ENCODE measurements around the gene RHEX.

Gene RHEX

GRCh38 chr1:206080026-206080820 lies 27.2 kb downstream of the RHEX start:
- H3K4me1 ChIP-seq (ENCODE audit: insufficient read depth, low read length): peaks cover 6% of the 10 kb centered on the region

GRCh38 chr1:206081856-206082255 lies 28.9 kb downstream of the RHEX start:
- Histone ChIP-seq H3K4me1 (ENCODE audit: insufficient read depth, low read length) (no peaks in the 10 kb centered on the region), H3K9me3 (ENCODE audit: control insufficient read depth, insufficient read depth, low read length) (no peaks in the 10 kb centered on the region), H3K36me3 (ENCODE audit: insufficient read depth, low read length) (no peaks in the 10 kb centered on the region), H3K9ac (ENCODE audit: low read depth, low read length) (no peak overlapping the region)

More at GRCh38 chr1:206080026-206080820, 27.2 kb downstream of the RHEX start:
- Histone ChIP-seq H3K9me3 (ENCODE audit: control insufficient read depth, insufficient read depth, low read length) (no peaks in the 10 kb centered on the region), H3K36me3 (ENCODE audit: insufficient read depth, low read length) (no peaks in the 10 kb centered on the region), H3K9ac (ENCODE audit: low read depth, low read length) (no peak overlapping the region)

GRCh38 chr1:206082831-206083695 lies 30.1 kb downstream of the RHEX start:
- Histone ChIP-seq H3K9me3 (ENCODE audit: control insufficient read depth, insufficient read depth, low read length) (no peaks in the 10 kb centered on the region), H3K4me1 (ENCODE audit: insufficient read depth, low read length) (no peaks in the 10 kb centered on the region), H3K36me3 (ENCODE audit: insufficient read depth, low read length) (no peaks in the 10 kb centered on the region), H3K9ac (ENCODE audit: low read depth, low read length) (no peak overlapping the region)

- no peaks in the 10 kb centered on the region for H3K4me1 ChIP-seq (ENCODE audit: insufficient read depth, low read length)
- no peaks in the 10 kb centered on the region for H3K9me3 ChIP-seq (ENCODE audit: control insufficient read depth, insufficient read depth, low read length)
- H3K36me3 ChIP-seq (ENCODE audit: insufficient read depth, low read length): no peaks in the 10 kb centered on the region
- no peak overlapping the region for H3K9ac ChIP-seq (ENCODE audit: low read depth, low read length)
Measured at GRCh38 chr1:206083750-206084149, 30.8 kb downstream of the RHEX start.

- H3K9ac ChIP-seq (ENCODE audit: low read depth, low read length): no peak overlapping the region
- H3K36me3 ChIP-seq (ENCODE audit: insufficient read depth, low read length): no peaks in the 10 kb centered on the region
- H3K4me1 ChIP-seq (ENCODE audit: insufficient read depth, low read length): no peaks in the 10 kb centered on the region
- H3K9me3 ChIP-seq (ENCODE audit: control insufficient read depth, insufficient read depth, low read length): no peaks in the 10 kb centered on the region
Measured at GRCh38 chr1:206087091-206087490, 34.1 kb downstream of the RHEX start.

- Histone ChIP-seq H3K9me3 (ENCODE audit: control insufficient read depth, insufficient read depth, low read length) (no peaks in the 10 kb centered on the region), H3K9ac (ENCODE audit: low read depth, low read length) (no peak overlapping the region), H3K36me3 (ENCODE audit: insufficient read depth, low read length) (no peaks in the 10 kb centered on the region), H3K4me1 (ENCODE audit: insufficient read depth, low read length) (no peaks in the 10 kb centered on the region)
Measured at GRCh38 chr1:206089341-206089740, 36.4 kb downstream of the RHEX start.

- no peak overlapping the region for H3K9ac ChIP-seq (ENCODE audit: low read depth, low read length)
- no peaks in the 10 kb centered on the region for H3K4me1 ChIP-seq (ENCODE audit: insufficient read depth, low read length)
- no peaks in the 10 kb centered on the region for H3K36me3 ChIP-seq (ENCODE audit: insufficient read depth, low read length)
- no peaks in the 10 kb centered on the region for H3K9me3 ChIP-seq (ENCODE audit: control insufficient read depth, insufficient read depth, low read length)
Measured at GRCh38 chr1:206094024-206094423, 41.1 kb downstream of the RHEX start.

- Histone ChIP-seq H3K36me3 (ENCODE audit: insufficient read depth, low read length) (no peaks in the 10 kb centered on the region), H3K4me1 (ENCODE audit: insufficient read depth, low read length) (no peaks in the 10 kb centered on the region; the same call in 1 of the 2 replicates), H3K9me3 (ENCODE audit: control insufficient read depth, insufficient read depth, low read length) (no peaks in the 10 kb centered on the region), H3K9ac (ENCODE audit: low read depth, low read length) (no peak overlapping the region)
Measured at GRCh38 chr1:206097381-206097780, 44.4 kb downstream of the RHEX start.

- Histone ChIP-seq H3K4me1 (ENCODE audit: insufficient read depth, low read length) (no peaks in the 10 kb centered on the region; the same call in 1 of the 2 replicates), H3K36me3 (ENCODE audit: insufficient read depth, low read length) (no peaks in the 10 kb centered on the region), H3K9ac (ENCODE audit: low read depth, low read length) (no peak overlapping the region), H3K9me3 (ENCODE audit: control insufficient read depth, insufficient read depth, low read length) (no peaks in the 10 kb centered on the region)
Measured at GRCh38 chr1:206098242-206098919, 45.4 kb downstream of the RHEX start.

- no peaks in the 10 kb centered on the region for H3K36me3 ChIP-seq (ENCODE audit: insufficient read depth, low read length)
- no peak overlapping the region for H3K9ac ChIP-seq (ENCODE audit: low read depth, low read length)
- H3K4me1 ChIP-seq (ENCODE audit: insufficient read depth, low read length): no peaks in the 10 kb centered on the region; the same call in 1 of the 2 replicates
Measured at GRCh38 chr1:206100226-206100815, 47.3 kb downstream of the RHEX start.

GRCh38 chr1:206101351-206102045 lies 48.5 kb downstream of the RHEX start:
- Histone ChIP-seq H3K36me3 (ENCODE audit: insufficient read depth, low read length) (no peaks in the 10 kb centered on the region), H3K9me3 (ENCODE audit: control insufficient read depth, insufficient read depth, low read length) (no peaks in the 10 kb centered on the region), H3K9ac (ENCODE audit: low read depth, low read length) (no peak overlapping the region), H3K4me1 (ENCODE audit: insufficient read depth, low read length) (peaks cover 2% of the 10 kb centered on the region; the same call in 1 of the 2 replicates)

More at GRCh38 chr1:206100226-206100815, 47.3 kb downstream of the RHEX start:
- no peaks in the 10 kb centered on the region for H3K9me3 ChIP-seq (ENCODE audit: control insufficient read depth, insufficient read depth, low read length)

GRCh38 chr1:206102292-206102936 lies 49.4 kb downstream of the RHEX start:
- Histone ChIP-seq H3K36me3 (ENCODE audit: insufficient read depth, low read length) (no peaks in the 10 kb centered on the region), H3K9me3 (ENCODE audit: control insufficient read depth, insufficient read depth, low read length) (no peaks in the 10 kb centered on the region), H3K4me1 (ENCODE audit: insufficient read depth, low read length) (peaks cover 2% of the 10 kb centered on the region; the same call in 1 of the 2 replicates), H3K9ac (ENCODE audit: low read depth, low read length) (no peak overlapping the region)

GRCh38 chr1:206103979-206104378 lies 51.0 kb downstream of the RHEX start:
- peaks cover 2% of the 10 kb centered on the region; the same call in 1 of the 2 replicates for H3K4me1 ChIP-seq (ENCODE audit: insufficient read depth, low read length)
- no peaks in the 10 kb centered on the region for H3K36me3 ChIP-seq (ENCODE audit: insufficient read depth, low read length)
- no peaks in the 10 kb centered on the region for H3K9me3 ChIP-seq (ENCODE audit: control insufficient read depth, insufficient read depth, low read length)
- no peak overlapping the region for H3K9ac ChIP-seq (ENCODE audit: low read depth, low read length)

Data from ES-I3 (cell line).